ENCODE measurements around the gene MED15. TPM values are rescaled to one million over a fixed set of nuclear protein-coding genes. Genes with fewer than 3 reads are reported as not detected.

The MED15 gene
- total and polyA plus RNA-seq, 2 experiments from 2014 or later, result 29.2 to 43.5 TPM

DNA sequence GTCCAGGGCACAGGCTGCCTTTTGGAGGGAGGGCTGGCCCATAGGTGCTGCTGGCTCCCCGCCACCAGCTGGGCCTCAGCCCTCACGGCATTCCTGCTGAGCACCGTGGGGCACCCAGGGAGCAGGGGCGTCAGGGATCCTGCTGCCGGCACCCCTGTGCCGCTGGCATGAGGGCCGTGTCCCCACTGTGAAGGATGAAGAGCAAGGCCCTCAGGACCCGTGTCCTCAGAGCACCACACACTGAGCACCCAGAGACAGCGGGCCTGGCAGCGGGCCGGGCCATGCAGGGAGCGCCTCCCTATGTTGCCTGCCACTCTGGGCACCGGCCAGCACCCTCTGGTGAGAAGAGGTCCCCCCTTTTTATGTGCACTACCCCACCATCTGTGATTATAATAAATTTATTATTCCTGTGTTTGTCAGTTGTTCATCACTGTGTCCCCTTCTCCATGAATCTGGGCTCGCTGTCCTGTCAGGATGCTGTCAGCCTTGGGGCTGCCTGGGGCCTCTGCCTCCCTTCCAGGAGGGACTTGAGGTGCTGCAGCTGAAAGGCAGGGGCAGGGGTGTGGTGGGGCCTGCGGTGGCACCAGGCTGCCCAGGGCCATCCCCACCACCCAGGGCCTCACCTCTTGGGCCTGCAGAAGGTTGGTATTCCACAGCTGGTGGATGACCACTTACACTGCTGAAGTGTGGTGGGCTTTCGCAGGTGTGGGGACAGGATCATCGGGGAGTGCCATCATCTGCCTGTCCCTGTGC, 80.0 kb downstream of the MED15 start:
- H2AFZ ChIP-seq, result no peak overlapping the region
- Mint-ChIP-seq H3K9me3 (no peaks in the 10 kb centered on the region), H3K27ac (no peak overlapping the region), H3K27me3 (ENCODE audit: insufficient read depth, low read depth, poor library complexity) (peaks cover 4% of the 10 kb centered on the region), H3K36me3 (ENCODE audit: low read depth) (peaks cover 15% of the 10 kb centered on the region), H3K4me1 (peaks cover 2% of the 10 kb centered on the region; the same call in 1 of the 3 replicates), H3K4me3 (no peak overlapping the region)
- H4K20me1 ChIP-seq (replicated peaks; ENCODE audit: insufficient read depth), result no peaks in the 10 kb centered on the region
- no peak for DNase-seq (ENCODE audit: low spot score)
- TF ChIP-seq, protein P1, sequence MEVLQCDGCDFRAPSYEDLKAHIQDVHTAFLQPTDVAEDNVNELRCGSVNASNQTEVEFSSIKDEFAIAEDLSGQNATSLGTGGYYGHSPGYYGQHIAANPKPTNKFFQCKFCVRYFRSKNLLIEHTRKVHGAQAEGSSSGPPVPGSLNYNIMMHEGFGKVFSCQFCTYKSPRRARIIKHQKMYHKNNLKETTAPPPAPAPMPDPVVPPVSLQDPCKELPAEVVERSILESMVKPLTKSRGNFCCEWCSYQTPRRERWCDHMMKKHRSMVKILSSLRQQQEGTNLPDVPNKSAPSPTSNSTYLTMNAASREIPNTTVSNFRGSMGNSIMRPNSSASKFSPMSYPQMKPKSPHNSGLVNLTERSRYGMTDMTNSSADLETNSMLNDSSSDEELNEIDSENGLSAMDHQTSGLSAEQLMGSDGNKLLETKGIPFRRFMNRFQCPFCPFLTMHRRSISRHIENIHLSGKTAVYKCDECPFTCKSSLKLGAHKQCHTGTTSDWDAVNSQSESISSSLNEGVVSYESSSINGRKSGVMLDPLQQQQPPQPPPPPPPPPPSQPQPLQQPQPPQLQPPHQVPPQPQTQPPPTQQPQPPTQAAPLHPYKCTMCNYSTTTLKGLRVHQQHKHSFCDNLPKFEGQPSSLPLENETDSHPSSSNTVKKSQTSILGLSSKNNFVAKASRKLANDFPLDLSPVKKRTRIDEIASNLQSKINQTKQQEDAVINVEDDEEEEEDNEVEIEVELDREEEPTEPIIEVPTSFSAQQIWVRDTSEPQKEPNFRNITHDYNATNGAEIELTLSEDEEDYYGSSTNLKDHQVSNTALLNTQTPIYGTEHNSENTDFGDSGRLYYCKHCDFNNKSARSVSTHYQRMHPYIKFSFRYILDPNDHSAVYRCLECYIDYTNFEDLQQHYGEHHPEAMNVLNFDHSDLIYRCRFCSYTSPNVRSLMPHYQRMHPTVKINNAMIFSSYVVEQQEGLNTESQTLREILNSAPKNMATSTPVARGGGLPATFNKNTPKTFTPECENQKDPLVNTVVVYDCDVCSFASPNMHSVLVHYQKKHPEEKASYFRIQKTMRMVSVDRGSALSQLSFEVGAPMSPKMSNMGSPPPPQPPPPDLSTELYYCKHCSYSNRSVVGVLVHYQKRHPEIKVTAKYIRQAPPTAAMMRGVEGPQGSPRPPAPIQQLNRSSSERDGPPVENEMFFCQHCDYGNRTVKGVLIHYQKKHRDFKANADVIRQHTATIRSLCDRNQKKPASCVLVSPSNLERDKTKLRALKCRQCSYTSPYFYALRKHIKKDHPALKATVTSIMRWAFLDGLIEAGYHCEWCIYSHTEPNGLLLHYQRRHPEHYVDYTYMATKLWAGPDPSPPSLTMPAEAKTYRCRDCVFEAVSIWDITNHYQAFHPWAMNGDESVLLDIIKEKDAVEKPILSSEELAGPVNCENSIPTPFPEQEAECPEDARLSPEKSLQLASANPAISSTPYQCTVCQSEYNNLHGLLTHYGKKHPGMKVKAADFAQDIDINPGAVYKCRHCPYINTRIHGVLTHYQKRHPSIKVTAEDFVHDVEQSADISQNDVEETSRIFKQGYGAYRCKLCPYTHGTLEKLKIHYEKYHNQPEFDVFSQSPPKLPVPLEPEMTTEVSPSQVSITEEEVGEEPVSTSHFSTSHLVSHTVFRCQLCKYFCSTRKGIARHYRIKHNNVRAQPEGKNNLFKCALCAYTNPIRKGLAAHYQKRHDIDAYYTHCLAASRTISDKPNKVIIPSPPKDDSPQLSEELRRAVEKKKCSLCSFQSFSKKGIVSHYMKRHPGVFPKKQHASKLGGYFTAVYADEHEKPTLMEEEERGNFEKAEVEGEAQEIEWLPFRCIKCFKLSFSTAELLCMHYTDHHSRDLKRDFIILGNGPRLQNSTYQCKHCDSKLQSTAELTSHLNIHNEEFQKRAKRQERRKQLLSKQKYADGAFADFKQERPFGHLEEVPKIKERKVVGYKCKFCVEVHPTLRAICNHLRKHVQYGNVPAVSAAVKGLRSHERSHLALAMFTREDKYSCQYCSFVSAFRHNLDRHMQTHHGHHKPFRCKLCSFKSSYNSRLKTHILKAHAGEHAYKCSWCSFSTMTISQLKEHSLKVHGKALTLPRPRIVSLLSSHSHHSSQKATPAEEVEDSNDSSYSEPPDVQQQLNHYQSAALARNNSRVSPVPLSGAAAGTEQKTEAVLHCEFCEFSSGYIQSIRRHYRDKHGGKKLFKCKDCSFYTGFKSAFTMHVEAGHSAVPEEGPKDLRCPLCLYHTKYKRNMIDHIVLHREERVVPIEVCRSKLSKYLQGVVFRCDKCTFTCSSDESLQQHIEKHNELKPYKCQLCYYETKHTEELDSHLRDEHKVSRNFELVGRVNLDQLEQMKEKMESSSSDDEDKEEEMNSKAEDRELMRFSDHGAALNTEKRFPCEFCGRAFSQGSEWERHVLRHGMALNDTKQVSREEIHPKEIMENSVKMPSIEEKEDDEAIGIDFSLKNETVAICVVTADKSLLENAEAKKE (CRISPR knock-in tag; IDR thresholded peaks at IDR 0.05), result no peak
- no peak for TF ChIP-seq CREB1 (CRISPR knock-in tag; IDR thresholded peaks at IDR 0.05; ENCODE audit: low read depth)
- no peak for TF ChIP-seq EZH2phosphoT487 (IDR thresholded peaks at IDR 0.05; ENCODE audit: unreplicated experiment)
- no peak for TF ChIP-seq JUNB (IDR thresholded peaks at IDR 0.05; ENCODE audit: unreplicated experiment)
- TF ChIP-seq ZNF331 (CRISPR knock-in tag; IDR thresholded peaks at IDR 0.05; ENCODE audit: low read depth), result no peak
- TF ChIP-seq NANOG (IDR thresholded peaks at IDR 0.05; ENCODE audit: borderline replicate concordance), result no peak
- TF ChIP-seq STAT1 (IDR thresholded peaks at IDR 0.05; ENCODE audit: unreplicated experiment), result no peak
- no peak for TF ChIP-seq POLR2AphosphoS5 (IDR thresholded peaks at IDR 0.05; ENCODE audit: low read depth)
- TF ChIP-seq, protein P2, sequence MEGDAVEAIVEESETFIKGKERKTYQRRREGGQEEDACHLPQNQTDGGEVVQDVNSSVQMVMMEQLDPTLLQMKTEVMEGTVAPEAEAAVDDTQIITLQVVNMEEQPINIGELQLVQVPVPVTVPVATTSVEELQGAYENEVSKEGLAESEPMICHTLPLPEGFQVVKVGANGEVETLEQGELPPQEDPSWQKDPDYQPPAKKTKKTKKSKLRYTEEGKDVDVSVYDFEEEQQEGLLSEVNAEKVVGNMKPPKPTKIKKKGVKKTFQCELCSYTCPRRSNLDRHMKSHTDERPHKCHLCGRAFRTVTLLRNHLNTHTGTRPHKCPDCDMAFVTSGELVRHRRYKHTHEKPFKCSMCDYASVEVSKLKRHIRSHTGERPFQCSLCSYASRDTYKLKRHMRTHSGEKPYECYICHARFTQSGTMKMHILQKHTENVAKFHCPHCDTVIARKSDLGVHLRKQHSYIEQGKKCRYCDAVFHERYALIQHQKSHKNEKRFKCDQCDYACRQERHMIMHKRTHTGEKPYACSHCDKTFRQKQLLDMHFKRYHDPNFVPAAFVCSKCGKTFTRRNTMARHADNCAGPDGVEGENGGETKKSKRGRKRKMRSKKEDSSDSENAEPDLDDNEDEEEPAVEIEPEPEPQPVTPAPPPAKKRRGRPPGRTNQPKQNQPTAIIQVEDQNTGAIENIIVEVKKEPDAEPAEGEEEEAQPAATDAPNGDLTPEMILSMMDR (conservative IDR thresholded peaks at IDR 0.05; ENCODE audit: low read depth in 2 of 2), result no peak
- no peak for TF ChIP-seq ZNF114 (CRISPR knock-in tag; IDR thresholded peaks at IDR 0.05)
- TF ChIP-seq, protein P3, sequence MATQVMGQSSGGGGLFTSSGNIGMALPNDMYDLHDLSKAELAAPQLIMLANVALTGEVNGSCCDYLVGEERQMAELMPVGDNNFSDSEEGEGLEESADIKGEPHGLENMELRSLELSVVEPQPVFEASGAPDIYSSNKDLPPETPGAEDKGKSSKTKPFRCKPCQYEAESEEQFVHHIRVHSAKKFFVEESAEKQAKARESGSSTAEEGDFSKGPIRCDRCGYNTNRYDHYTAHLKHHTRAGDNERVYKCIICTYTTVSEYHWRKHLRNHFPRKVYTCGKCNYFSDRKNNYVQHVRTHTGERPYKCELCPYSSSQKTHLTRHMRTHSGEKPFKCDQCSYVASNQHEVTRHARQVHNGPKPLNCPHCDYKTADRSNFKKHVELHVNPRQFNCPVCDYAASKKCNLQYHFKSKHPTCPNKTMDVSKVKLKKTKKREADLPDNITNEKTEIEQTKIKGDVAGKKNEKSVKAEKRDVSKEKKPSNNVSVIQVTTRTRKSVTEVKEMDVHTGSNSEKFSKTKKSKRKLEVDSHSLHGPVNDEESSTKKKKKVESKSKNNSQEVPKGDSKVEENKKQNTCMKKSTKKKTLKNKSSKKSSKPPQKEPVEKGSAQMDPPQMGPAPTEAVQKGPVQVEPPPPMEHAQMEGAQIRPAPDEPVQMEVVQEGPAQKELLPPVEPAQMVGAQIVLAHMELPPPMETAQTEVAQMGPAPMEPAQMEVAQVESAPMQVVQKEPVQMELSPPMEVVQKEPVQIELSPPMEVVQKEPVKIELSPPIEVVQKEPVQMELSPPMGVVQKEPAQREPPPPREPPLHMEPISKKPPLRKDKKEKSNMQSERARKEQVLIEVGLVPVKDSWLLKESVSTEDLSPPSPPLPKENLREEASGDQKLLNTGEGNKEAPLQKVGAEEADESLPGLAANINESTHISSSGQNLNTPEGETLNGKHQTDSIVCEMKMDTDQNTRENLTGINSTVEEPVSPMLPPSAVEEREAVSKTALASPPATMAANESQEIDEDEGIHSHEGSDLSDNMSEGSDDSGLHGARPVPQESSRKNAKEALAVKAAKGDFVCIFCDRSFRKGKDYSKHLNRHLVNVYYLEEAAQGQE (IDR thresholded peaks at IDR 0.05; ENCODE audit: unreplicated experiment), result no peak
- no peak for TF ChIP-seq EZH2 (IDR thresholded peaks at IDR 0.05; ENCODE audit: low read depth, unreplicated experiment)
- TF ChIP-seq, protein P4, sequence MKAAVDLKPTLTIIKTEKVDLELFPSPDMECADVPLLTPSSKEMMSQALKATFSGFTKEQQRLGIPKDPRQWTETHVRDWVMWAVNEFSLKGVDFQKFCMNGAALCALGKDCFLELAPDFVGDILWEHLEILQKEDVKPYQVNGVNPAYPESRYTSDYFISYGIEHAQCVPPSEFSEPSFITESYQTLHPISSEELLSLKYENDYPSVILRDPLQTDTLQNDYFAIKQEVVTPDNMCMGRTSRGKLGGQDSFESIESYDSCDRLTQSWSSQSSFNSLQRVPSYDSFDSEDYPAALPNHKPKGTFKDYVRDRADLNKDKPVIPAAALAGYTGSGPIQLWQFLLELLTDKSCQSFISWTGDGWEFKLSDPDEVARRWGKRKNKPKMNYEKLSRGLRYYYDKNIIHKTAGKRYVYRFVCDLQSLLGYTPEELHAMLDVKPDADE (IDR thresholded peaks at IDR 0.05), result no peak
- no peak overlapping the region for H3K4me2 ChIP-seq
- ATAC-seq, result no peak
- H3K4me1 ChIP-seq (ENCODE audit: insufficient read depth), result no peaks in the 10 kb centered on the region
- no peaks in the 10 kb centered on the region for H3F3A ChIP-seq (replicated peaks; ENCODE audit: low read depth)
- no peak overlapping the region for H3K27ac ChIP-seq (ENCODE audit: low read depth)
- H3K36me3 ChIP-seq (ENCODE audit: insufficient read depth), result peaks cover 7% of the 10 kb centered on the region; the same call in 1 of the 2 replicates
- no peak overlapping the region for H3K4me3 ChIP-seq
- no peaks in the 10 kb centered on the region for H3K9me2 ChIP-seq (ENCODE audit: insufficient read depth)
- H3K79me2 ChIP-seq (replicated peaks; ENCODE audit: insufficient read depth), result no peaks in the 10 kb centered on the region
- H3K27me3 ChIP-seq (ENCODE audit: insufficient read depth), result no peaks in the 10 kb centered on the region
